BLaER1 treated with 17β-estradiol and CSF1 and Interleukin-3, amounts not matched to agents 10 nM and 100 nM (cell line): Measurements from ENCODE around the gene ART1.

Experiments
- H3K27ac ChIP-seq, 11 experiments: shearing (Covaris generic); formaldehyde crosslinking; 2 replicates each; pipeline ENCODE4 v1.8.1; 2022
- H3K27me3 ChIP-seq, 11 experiments: shearing (Covaris generic); formaldehyde crosslinking; 2 replicates each; pipeline ENCODE4 v1.8.1; 2022
- H3K36me3 ChIP-seq, 11 experiments: shearing (Covaris generic); formaldehyde crosslinking; 2 replicates each; pipeline ENCODE4 v1.8.1; 2022
- H3K4me1 ChIP-seq, 10 experiments: shearing (Covaris generic); formaldehyde crosslinking; 2 replicates each; pipeline ENCODE4 v1.8.1; 2022
- H3K4me2 ChIP-seq, 11 experiments: shearing (Covaris generic); formaldehyde crosslinking; 2 replicates each; pipeline ENCODE4 v1.8.1; 2022
- H3K4me3 ChIP-seq, 10 experiments: shearing (Covaris generic); formaldehyde crosslinking; 2 replicates each; pipeline ENCODE4 v1.8.1; 2022
- H3K9ac ChIP-seq, 11 experiments: shearing (Covaris generic); formaldehyde crosslinking; 2 replicates each; pipeline ENCODE4 v1.8.1; 2022
- H3K9me3 ChIP-seq, 11 experiments: shearing (Covaris generic); formaldehyde crosslinking; replicated peaks in 1 of 11; 2 replicates each; pipeline ENCODE4 v1.8.1; 2022
- H4K20me1 ChIP-seq, 11 experiments: shearing (Covaris generic); formaldehyde crosslinking; 2 replicates each; pipeline ENCODE4 v1.8.1; 2022
- Cebpa-rat ChIP-seq, 11 experiments: shearing (Covaris generic); IDR thresholded peaks; 2 replicates each; pipeline ENCODE4 v1.8.1; 2022

The ART1 gene

GRCh38 chr11:3685923-3686322 lies 41.0 kb downstream of the ART1 start:
- Histone ChIP-seq H3K9ac (no peak overlapping the region), H3K9me3 (no peaks in the 10 kb centered on the region), H3K4me2 (no peak overlapping the region), H4K20me1 (peaks cover 0 to 19% (median 9%) of the 10 kb centered on the region in 11 experiments; a peak in 13 of 22 replicates), H3K27ac (no peak overlapping the region), H3K4me3 (no peak overlapping the region), H3K27me3 (no peaks in the 10 kb centered on the region), H3K36me3 (peaks cover 98 to 100% (median 99%) of the 10 kb centered on the region in 11 experiments), H3K4me1 (no peaks in the 10 kb centered on the region)
- TF ChIP-seq Cebpa-rat (IDR thresholded peaks at IDR 0.05): no peak

DNA sequence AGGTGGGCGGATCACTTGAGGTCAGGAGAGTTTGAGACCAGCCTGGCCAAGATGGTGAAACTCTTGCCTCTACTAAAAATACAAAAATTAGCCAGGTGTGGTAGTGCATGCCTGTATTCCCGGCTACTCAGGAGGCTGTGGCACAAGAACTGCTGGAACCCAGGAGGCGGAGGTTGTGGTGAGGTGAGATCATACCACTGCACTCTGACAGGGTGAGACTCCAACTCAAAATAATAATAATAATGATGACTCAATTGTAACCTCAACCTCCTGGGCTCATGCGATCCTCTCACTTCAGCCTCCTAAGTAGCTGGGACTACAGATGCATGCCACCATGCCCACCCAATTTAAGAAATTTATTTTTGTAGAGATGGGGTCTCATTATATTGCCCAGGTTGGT lies 41.8 kb downstream of the ART1 start:
- Histone ChIP-seq H3K4me1 (no peaks in the 10 kb centered on the region), H3K4me2 (no peak overlapping the region), H3K4me3 (no peak overlapping the region), H3K9ac (no peak overlapping the region), H3K36me3 (peaks cover 98 to 100% (median 99%) of the 10 kb centered on the region in 11 experiments), H4K20me1 (peaks cover 0 to 19% (median 11%) of the 10 kb centered on the region in 11 experiments; a peak in 14 of 22 replicates), H3K9me3 (no peaks in the 10 kb centered on the region), H3K27me3 (no peaks in the 10 kb centered on the region), H3K27ac (no peak overlapping the region)
- TF ChIP-seq Cebpa-rat (IDR thresholded peaks at IDR 0.05): no peak

GRCh38 chr11:3700410-3700809 lies 55.5 kb downstream of the ART1 start:
- Histone ChIP-seq H3K9me3 (no peaks in the 10 kb centered on the region), H3K36me3 (peaks cover 97 to 100% (median 100%) of the 10 kb centered on the region in 11 experiments)

DNA sequence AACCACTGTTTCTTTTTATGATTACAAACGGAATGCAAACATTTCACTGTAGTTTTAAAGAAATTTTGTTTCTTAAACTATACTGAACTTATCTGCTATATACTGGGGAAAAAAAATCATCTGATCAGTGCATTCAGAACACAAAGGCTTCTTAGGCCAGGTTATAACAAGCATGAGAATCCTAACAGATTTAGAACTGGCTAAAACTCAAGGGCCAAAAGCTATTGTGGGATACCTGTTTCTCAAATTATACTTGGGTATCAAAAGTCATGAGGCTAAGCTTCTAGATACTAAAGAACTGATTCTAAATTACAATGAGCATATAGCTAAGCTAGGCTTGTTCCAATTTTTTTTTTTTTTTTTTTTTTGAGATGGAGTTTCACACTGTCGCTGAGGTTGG lies 56.0 kb downstream of the ART1 start:
- Histone ChIP-seq H3K27me3 (no peaks in the 10 kb centered on the region), H3K9ac (no peak overlapping the region), H3K27ac (no peak overlapping the region), H3K9me3 (no peaks in the 10 kb centered on the region), H3K36me3 (peaks cover 97 to 100% (median 100%) of the 10 kb centered on the region in 11 experiments), H3K4me3 (no peak overlapping the region), H3K4me1 (no peaks in the 10 kb centered on the region), H3K4me2 (no peak overlapping the region), H4K20me1 (peaks cover 0 to 22% (median 11%) of the 10 kb centered on the region in 11 experiments; a peak in 14 of 22 replicates)
- TF ChIP-seq Cebpa-rat (IDR thresholded peaks at IDR 0.05): no peak

More at GRCh38 chr11:3700410-3700809, 55.5 kb downstream of the ART1 start:
- H4K20me1 ChIP-seq: peaks cover 0 to 24% (median 11%) of the 10 kb centered on the region in 11 experiments; a peak in 14 of 22 replicates
- H3K4me3 ChIP-seq: no peak overlapping the region
- TF ChIP-seq Cebpa-rat (IDR thresholded peaks at IDR 0.05): no peak
- H3K27me3 ChIP-seq: no peaks in the 10 kb centered on the region
- no peak overlapping the region for H3K9ac ChIP-seq
- no peak overlapping the region for H3K4me2 ChIP-seq
- H3K27ac ChIP-seq: no peak overlapping the region
- H3K4me1 ChIP-seq: no peaks in the 10 kb centered on the region

DNA sequence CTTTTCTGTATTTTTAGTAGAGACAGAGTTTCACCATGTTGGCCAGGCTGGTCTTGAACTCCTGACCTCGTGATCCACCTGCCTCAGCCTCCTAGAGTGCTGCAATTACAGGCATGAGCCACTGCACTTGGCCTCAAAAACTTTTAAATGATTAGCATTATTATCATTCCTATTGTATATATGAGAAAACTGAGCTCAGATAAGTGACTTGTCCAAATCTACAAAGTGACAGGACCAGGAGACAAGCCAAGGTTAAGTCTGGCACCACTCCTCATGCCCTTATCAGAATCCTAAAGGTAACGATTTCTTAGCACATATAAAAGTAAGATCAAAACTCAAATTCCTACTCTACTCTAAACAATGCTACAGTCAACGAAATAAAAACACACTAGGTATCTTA lies 58.5 kb downstream of the ART1 start:
- no peaks in the 10 kb centered on the region for H3K4me1 ChIP-seq
- no peak for TF ChIP-seq Cebpa-rat (IDR thresholded peaks at IDR 0.05)
- no peaks in the 10 kb centered on the region for H3K9me3 ChIP-seq
- H3K27me3 ChIP-seq: no peaks in the 10 kb centered on the region
- H3K4me3 ChIP-seq: no peak overlapping the region
- peaks cover 96 to 100% (median 100%) of the 10 kb centered on the region in 11 experiments for H3K36me3 ChIP-seq
- H3K4me2 ChIP-seq: no peak overlapping the region
- no peak overlapping the region for H3K27ac ChIP-seq
- peaks cover 0 to 30% (median 14%) of the 10 kb centered on the region in 11 experiments; a peak in 14 of 22 replicates for H4K20me1 ChIP-seq
- H3K9ac ChIP-seq: no peak overlapping the region

GRCh38 chr11:3707176-3707575 lies 62.2 kb downstream of the ART1 start:
- peaks cover 0 to 44% (median 20%) of the 10 kb centered on the region in 11 experiments; a peak in 15 of 22 replicates for H4K20me1 ChIP-seq
- no peak for TF ChIP-seq Cebpa-rat (IDR thresholded peaks at IDR 0.05)
- H3K4me3 ChIP-seq: no peak overlapping the region
- peaks cover 93 to 99% (median 97%) of the 10 kb centered on the region in 11 experiments for H3K36me3 ChIP-seq
- H3K9me3 ChIP-seq: no peaks in the 10 kb centered on the region
- H3K27me3 ChIP-seq: no peaks in the 10 kb centered on the region
- no peak overlapping the region for H3K27ac ChIP-seq
- no peaks in the 10 kb centered on the region; a peak in 1 of 20 replicates for H3K4me1 ChIP-seq
- no peak overlapping the region for H3K4me2 ChIP-seq
- no peak overlapping the region for H3K9ac ChIP-seq

- TF ChIP-seq Cebpa-rat (IDR thresholded peaks at IDR 0.05): no peak
- H3K4me3 ChIP-seq: no peak overlapping the region
- H3K36me3 ChIP-seq: peaks cover 95 to 99% (median 97%) of the 10 kb centered on the region in 11 experiments
- no peaks in the 10 kb centered on the region for H3K9me3 ChIP-seq
- no peak overlapping the region for H3K27ac ChIP-seq
- H3K27me3 ChIP-seq: no peaks in the 10 kb centered on the region
- H4K20me1 ChIP-seq: peaks cover 0 to 58% (median 27%) of the 10 kb centered on the region in 11 experiments; a peak in 15 of 22 replicates
- H3K9ac ChIP-seq: no peak overlapping the region
- no peaks in the 10 kb centered on the region; a peak in 1 of 20 replicates for H3K4me1 ChIP-seq
- no peak overlapping the region for H3K4me2 ChIP-seq
These were observed 65.0 kb downstream of the ART1 start for GRCh38 chr11:3709977-3710376.

DNA sequence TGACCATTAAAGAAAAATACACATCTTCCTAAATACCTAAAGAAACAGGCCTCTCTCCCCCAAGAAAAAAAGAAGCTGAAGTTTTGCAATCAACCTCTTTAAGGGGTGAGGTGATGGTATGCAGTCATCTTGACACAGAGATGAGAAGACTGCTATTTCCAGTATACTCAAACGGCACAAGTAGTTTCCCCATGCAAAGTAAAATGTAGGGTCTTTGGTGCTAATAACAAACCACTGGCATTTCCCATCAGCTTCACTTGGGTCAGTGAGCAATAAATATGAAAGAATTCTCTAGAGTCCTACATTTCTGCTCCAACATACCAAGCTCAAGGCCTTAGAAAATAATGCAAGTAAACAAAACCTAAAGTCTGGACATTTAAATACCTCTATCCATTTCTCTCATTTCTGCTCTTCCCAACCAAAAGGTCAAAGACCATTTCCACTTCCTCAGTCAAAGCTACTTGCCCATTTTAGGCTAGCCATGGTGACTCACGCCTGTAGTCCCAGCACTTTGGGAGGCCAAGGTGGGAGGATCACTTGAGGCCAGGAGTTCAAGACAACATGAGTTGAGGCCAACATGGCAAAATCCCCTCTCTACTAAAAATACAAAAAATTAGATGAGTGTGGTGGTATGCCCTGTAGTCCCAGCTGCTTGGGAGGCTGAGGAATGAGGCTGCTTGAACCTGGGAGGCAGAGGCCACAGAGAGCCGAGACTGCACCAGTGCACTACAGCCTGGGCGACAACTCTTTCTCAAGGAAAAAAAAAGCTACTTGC lies 65.7 kb downstream of the ART1 start:
- Histone ChIP-seq H3K27me3 (no peaks in the 10 kb centered on the region), H4K20me1 (peaks cover 0 to 62% (median 27%) of the 10 kb centered on the region in 11 experiments; a peak in 15 of 22 replicates), H3K36me3 (peaks cover 95 to 99% (median 97%) of the 10 kb centered on the region in 11 experiments), H3K4me1 (no peaks in the 10 kb centered on the region; a peak in 1 of 20 replicates), H3K9me3 (no peaks in the 10 kb centered on the region), H3K4me2 (no peak overlapping the region), H3K9ac (no peak overlapping the region), H3K27ac (no peak overlapping the region), H3K4me3 (no peak overlapping the region)
- TF ChIP-seq Cebpa-rat (IDR thresholded peaks at IDR 0.05): no peak

DNA sequence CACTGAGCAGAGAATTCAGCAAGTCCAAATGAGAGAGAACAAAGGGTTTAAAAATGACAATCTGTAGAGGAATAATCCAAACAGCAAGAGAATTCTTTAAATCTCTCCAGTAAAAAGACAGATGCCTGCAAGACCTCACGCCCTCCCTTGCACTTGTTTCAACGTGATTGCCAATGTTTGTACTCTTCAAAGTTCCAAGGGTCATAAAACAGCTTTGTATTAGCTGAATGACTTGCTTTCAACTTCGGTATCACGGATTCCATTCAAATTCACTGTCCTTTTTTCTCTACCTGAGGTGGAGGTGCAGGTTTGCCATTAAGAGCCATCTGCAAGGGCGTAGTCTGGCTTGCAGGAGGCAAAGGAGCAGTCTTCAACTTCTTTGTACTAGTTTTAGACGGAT lies 67.3 kb downstream of the ART1 start:
- H3K27ac ChIP-seq: no peak overlapping the region

More for the DNA sequence above, 67.3 kb downstream of the ART1 start:
- Histone ChIP-seq H3K4me3 (no peak overlapping the region), H3K36me3 (peaks cover 96 to 99% (median 97%) of the 10 kb centered on the region in 11 experiments), H3K9ac (no peak overlapping the region), H3K4me2 (no peak overlapping the region), H3K4me1 (no peaks in the 10 kb centered on the region; a peak in 1 of 20 replicates), H3K27me3 (no peaks in the 10 kb centered on the region), H3K9me3 (no peaks in the 10 kb centered on the region), H4K20me1 (peaks cover 0 to 53% (median 22%) of the 10 kb centered on the region in 11 experiments; a peak in 15 of 22 replicates)
- TF ChIP-seq Cebpa-rat (IDR thresholded peaks at IDR 0.05): no peak
